ENCODE data around the gene ITPKC. TPM values are rescaled to one million over a fixed set of nuclear protein-coding genes. Genes with fewer than 3 reads are reported as not detected.

Gene ITPKC
- total RNA-seq, 5 donors from 2014 or later (not counting 1 experiment from before 2014, with no cell fraction given), result 5.9 to 11.8 (median 9.3) TPM

- H3K4me3 Mint-ChIP-seq, result peak overlapping the region in 2 of 3 donors; percentile 39 to 91
- Histone ChIP-seq H3K27me3 (replicated peaks in 1 of 2; ENCODE audit: control insufficient read depth in 2 of 2, extremely low read depth in 1 of 2, insufficient read depth in 2 of 2, low read length in 1 of 2) (no peaks in the 10 kb centered on the region), H3K36me3 (ENCODE audit: control insufficient read depth in 2 of 2, extremely low read depth in 1 of 2, insufficient read depth in 1 of 2, low read length in 1 of 2) (peaks cover 21 to 55% of the 10 kb centered on the region in 2 donors), H3K4me1 (ENCODE audit: control insufficient read depth in 1 of 2, extremely low read depth in 1 of 2, insufficient read depth in 2 of 2, low read length in 2 of 2) (peaks cover 17 to 65% of the 10 kb centered on the region in 2 experiments), H3K27ac (ENCODE audit: low read length) (peak overlapping the region; percentile 6), H3K9me3 (no peaks in the 10 kb centered on the region), H3K4me3 (ENCODE audit: control insufficient read depth in 1 of 2, extremely low read depth in 1 of 2, low read length in 1 of 2) (no peak overlapping the region)
- peak in 1 of 4 experiments; percentile 58 for ATAC-seq (replicated peaks in 1 of 4)
- ChIA-PET POLR2A (interaction anchor here in 1 of 2 donors (0.7 kb wide), 1 partner anchor 582 kb away, joined by 5 read pairs; no protein-coding TSS in a partner anchor), CTCF (interaction anchor here in 1 of 2 donors (3.0 kb wide), 1 partner anchor 21 kb away, joined by 9 read pairs; the partner anchor contains the start of gene RAB4B)
- 59% methylated on average over 9 of the region's 11 CpGs for WGBS (ENCODE audit: insufficient coverage)
- no peaks in the 10 kb centered on the region for H3K27me3 Mint-ChIP-seq
- no peaks in the 10 kb centered on the region for H3K9me3 Mint-ChIP-seq
- peaks cover 48 to 61% (median 54%) of the 10 kb centered on the region in 3 donors for H3K4me1 Mint-ChIP-seq
- peak in 3 of 35 experiments; percentile 12 to 55 (median 21) for DNase-seq
- peaks cover 50% of the 10 kb centered on the region for H3K36me3 Mint-ChIP-seq
- peak overlapping the region; percentile 49 to 50 for H3K27ac Mint-ChIP-seq
These were observed 39.7 kb downstream of the ITPKC start for GRCh38 chr19:40756502-40757110.

DNA sequence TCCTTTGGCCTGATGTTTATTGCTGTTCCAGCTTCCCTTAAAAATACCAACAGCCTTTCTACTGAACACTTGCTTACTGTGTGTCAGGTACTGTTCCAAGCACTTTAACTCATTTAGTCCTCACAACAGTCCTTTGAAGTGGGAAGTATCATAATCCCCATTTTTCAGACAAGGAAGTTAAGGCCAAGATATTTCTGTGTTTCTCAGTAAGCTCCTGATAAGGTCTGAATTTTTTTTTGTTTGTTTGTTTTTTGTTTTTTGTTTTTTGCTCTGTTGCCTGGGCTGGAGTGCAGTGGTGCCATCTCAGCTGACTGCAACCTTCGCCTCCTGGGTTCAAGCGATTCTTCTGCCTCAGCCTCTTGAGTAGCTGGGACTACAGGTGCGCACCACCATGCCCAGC, 41.6 kb downstream of the ITPKC start:
- no peak overlapping the region for H3K4me3 Mint-ChIP-seq
- WGBS (ENCODE audit: insufficient coverage), result 100% methylated on average over 2 of the region's 3 CpGs
- no peak for DNase-seq
- ChIA-PET CTCF (interaction anchor here in 1 of 2 donors (0.6 to 3.0 kb wide), 3 partner anchors 20 to 49 kb away, joined by 3 to 9 read pairs (median 3); partner anchors contain the start of gene RAB4B), POLR2A (no interaction called here)
- Histone ChIP-seq H3K9me3 (no peaks in the 10 kb centered on the region), H3K27me3 (replicated peaks in 1 of 2; ENCODE audit: control insufficient read depth in 2 of 2, extremely low read depth in 1 of 2, insufficient read depth in 2 of 2, low read length in 1 of 2) (no peaks in the 10 kb centered on the region), H3K36me3 (ENCODE audit: control insufficient read depth in 2 of 2, extremely low read depth in 1 of 2, insufficient read depth in 1 of 2, low read length in 1 of 2) (peaks cover 35 to 74% of the 10 kb centered on the region in 2 donors), H3K27ac (ENCODE audit: low read length) (no peak overlapping the region), H3K4me3 (ENCODE audit: control insufficient read depth in 1 of 2, extremely low read depth in 1 of 2, low read length in 1 of 2) (no peak overlapping the region), H3K4me1 (ENCODE audit: control insufficient read depth in 1 of 2, extremely low read depth in 1 of 2, insufficient read depth in 2 of 2, low read length in 2 of 2) (peaks cover 15 to 67% of the 10 kb centered on the region in 2 experiments)
- peaks cover 63% of the 10 kb centered on the region for H3K36me3 Mint-ChIP-seq
- ATAC-seq (replicated peaks in 1 of 4), result no peak
- H3K4me1 Mint-ChIP-seq, result peaks cover 46 to 64% (median 51%) of the 10 kb centered on the region in 3 donors
- H3K27me3 Mint-ChIP-seq, result no peaks in the 10 kb centered on the region
- H3K27ac Mint-ChIP-seq, result peak overlapping the region in 1 of 2 donors; percentile 39
- no peaks in the 10 kb centered on the region for H3K9me3 Mint-ChIP-seq

- peaks cover 49 to 68% (median 54%) of the 10 kb centered on the region in 3 donors for H3K4me1 Mint-ChIP-seq
- H3K27me3 ChIP-seq (replicated peaks in 1 of 2; ENCODE audit: control insufficient read depth in 2 of 2, extremely low read depth in 1 of 2, insufficient read depth in 2 of 2, low read length in 1 of 2), result no peaks in the 10 kb centered on the region
- ChIA-PET CTCF (no interaction called here), POLR2A (no interaction called here)
- H3K27ac ChIP-seq (ENCODE audit: low read length), result no peak overlapping the region
- no peaks in the 10 kb centered on the region for H3K9me3 Mint-ChIP-seq
- H3K36me3 ChIP-seq (ENCODE audit: control insufficient read depth in 2 of 2, extremely low read depth in 1 of 2, insufficient read depth in 1 of 2, low read length in 1 of 2), result peaks cover 35 to 83% of the 10 kb centered on the region in 2 donors
- ATAC-seq (replicated peaks in 1 of 4) (no peak), DNase-seq (no peak)
- peaks cover 69% of the 10 kb centered on the region for H3K36me3 Mint-ChIP-seq
- no peak overlapping the region for H3K4me3 Mint-ChIP-seq
- WGBS (ENCODE audit: insufficient coverage), result 100% methylated on average over 5 of the region's 13 CpGs
- H3K27ac Mint-ChIP-seq, result peak overlapping the region in 1 of 2 donors; percentile 39
- no peak overlapping the region for H3K4me3 ChIP-seq (ENCODE audit: control insufficient read depth in 1 of 2, extremely low read depth in 1 of 2, low read length in 1 of 2)
- no peaks in the 10 kb centered on the region for H3K27me3 Mint-ChIP-seq
- peaks cover 14 to 67% of the 10 kb centered on the region in 2 experiments for H3K4me1 ChIP-seq (ENCODE audit: control insufficient read depth in 1 of 2, extremely low read depth in 1 of 2, insufficient read depth in 2 of 2, low read length in 2 of 2)
- no peaks in the 10 kb centered on the region for H3K9me3 ChIP-seq
These were observed 42.4 kb downstream of the ITPKC start for GRCh38 chr19:40759352-40759751.

GRCh38 chr19:40762754-40763470, 46.0 kb downstream of the ITPKC start:
- Mint-ChIP-seq H3K4me1 (peaks cover 37 to 55% (median 40%) of the 10 kb centered on the region in 3 donors), H3K27ac (peak overlapping the region; percentile 48 to 55), H3K9me3 (no peaks in the 10 kb centered on the region), H3K4me3 (peak overlapping the region in 1 of 3 donors; percentile 25), H3K36me3 (peaks cover 62% of the 10 kb centered on the region), H3K27me3 (no peaks in the 10 kb centered on the region)
- Histone ChIP-seq H3K27ac (ENCODE audit: low read length) (peak overlapping the region; percentile 20), H3K9me3 (no peaks in the 10 kb centered on the region), H3K27me3 (replicated peaks in 1 of 2; ENCODE audit: control insufficient read depth in 2 of 2, extremely low read depth in 1 of 2, insufficient read depth in 2 of 2, low read length in 1 of 2) (no peaks in the 10 kb centered on the region), H3K4me1 (ENCODE audit: control insufficient read depth in 1 of 2, extremely low read depth in 1 of 2, insufficient read depth in 2 of 2, low read length in 2 of 2) (peaks cover 6 to 54% of the 10 kb centered on the region in 2 experiments), H3K36me3 (ENCODE audit: control insufficient read depth in 2 of 2, extremely low read depth in 1 of 2, insufficient read depth in 1 of 2, low read length in 1 of 2) (peaks cover 26 to 79% of the 10 kb centered on the region in 2 donors), H3K4me3 (ENCODE audit: control insufficient read depth in 1 of 2, extremely low read depth in 1 of 2, low read length in 1 of 2) (no peak overlapping the region)
- POLR2A ChIA-PET, result interaction anchor here in 1 of 2 donors (0.5 kb wide), 1 partner anchor 30 kb away, joined by 5 read pairs; no protein-coding TSS in a partner anchor
- DNase-seq, result no peak
- CTCF ChIA-PET, result no interaction called here
- 71% methylated on average over 10 of the region's 17 CpGs for WGBS (ENCODE audit: insufficient coverage)
- no peak for ATAC-seq (replicated peaks in 1 of 4)

- H3K27me3 ChIP-seq (replicated peaks in 1 of 2; ENCODE audit: control insufficient read depth in 2 of 2, extremely low read depth in 1 of 2, insufficient read depth in 2 of 2, low read length in 1 of 2), result no peaks in the 10 kb centered on the region
- no peak overlapping the region for H3K4me3 ChIP-seq (ENCODE audit: control insufficient read depth in 1 of 2, extremely low read depth in 1 of 2, low read length in 1 of 2)
- 95% methylated on average over 4 of the region's 7 CpGs for WGBS (ENCODE audit: insufficient coverage)
- no peaks in the 10 kb centered on the region for H3K9me3 ChIP-seq
- peaks cover 23 to 74% of the 10 kb centered on the region in 2 donors for H3K36me3 ChIP-seq (ENCODE audit: control insufficient read depth in 2 of 2, extremely low read depth in 1 of 2, insufficient read depth in 1 of 2, low read length in 1 of 2)
- CTCF ChIA-PET, result no interaction called here
- Mint-ChIP-seq H3K36me3 (peaks cover 58% of the 10 kb centered on the region), H3K4me3 (no peak overlapping the region), H3K27ac (peak overlapping the region; percentile 21 to 34), H3K27me3 (no peaks in the 10 kb centered on the region), H3K9me3 (no peaks in the 10 kb centered on the region), H3K4me1 (peaks cover 33 to 55% (median 35%) of the 10 kb centered on the region in 3 donors)
- H3K27ac ChIP-seq (ENCODE audit: low read length), result no peak overlapping the region
- ATAC-seq (replicated peaks in 1 of 4) (no peak), DNase-seq (no peak)
- POLR2A ChIA-PET, result no interaction called here
- H3K4me1 ChIP-seq (ENCODE audit: control insufficient read depth in 1 of 2, extremely low read depth in 1 of 2, insufficient read depth in 2 of 2, low read length in 2 of 2), result peaks cover 6 to 54% of the 10 kb centered on the region in 2 experiments
These were observed 46.6 kb downstream of the ITPKC start for GRCh38 chr19:40763526-40763925.

DNA sequence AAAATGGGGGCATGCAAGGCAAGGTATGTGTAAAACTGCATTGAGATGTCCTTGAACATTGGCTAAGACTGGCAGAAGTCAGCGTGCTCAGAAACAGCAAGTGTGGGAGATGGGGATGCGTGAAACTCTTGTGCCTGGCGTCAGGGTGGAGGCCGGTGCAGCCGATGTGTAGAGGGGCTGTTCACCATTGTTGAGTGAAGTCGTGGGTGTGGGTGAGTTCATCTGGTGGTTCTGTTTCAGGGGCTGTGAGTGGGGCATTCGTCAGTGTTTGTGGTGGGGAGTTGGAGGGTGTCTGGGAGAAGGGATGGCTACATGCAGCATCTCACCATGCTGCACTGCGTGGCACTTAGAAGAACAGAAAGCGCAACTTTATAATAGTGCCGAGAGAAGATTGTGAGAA, 47.1 kb downstream of the ITPKC start:
- H3K4me1 ChIP-seq (ENCODE audit: control insufficient read depth in 1 of 2, extremely low read depth in 1 of 2, insufficient read depth in 2 of 2, low read length in 2 of 2), result peaks cover 6 to 54% of the 10 kb centered on the region in 2 experiments
- POLR2A ChIA-PET, result no interaction called here
- H3K4me3 ChIP-seq (ENCODE audit: control insufficient read depth in 1 of 2, extremely low read depth in 1 of 2, low read length in 1 of 2), result no peak overlapping the region
- H3K27ac Mint-ChIP-seq, result peak overlapping the region; percentile 21 to 42
- CTCF ChIA-PET, result no interaction called here
- no peaks in the 10 kb centered on the region for H3K27me3 Mint-ChIP-seq
- peaks cover 33 to 55% (median 37%) of the 10 kb centered on the region in 3 donors for H3K4me1 Mint-ChIP-seq
- H3K36me3 Mint-ChIP-seq, result peaks cover 58% of the 10 kb centered on the region
- H3K36me3 ChIP-seq (ENCODE audit: control insufficient read depth in 2 of 2, extremely low read depth in 1 of 2, insufficient read depth in 1 of 2, low read length in 1 of 2), result peaks cover 22 to 70% of the 10 kb centered on the region in 2 donors
- WGBS (ENCODE audit: insufficient coverage), result 71% methylated on average over 6 of the region's 10 CpGs
- no peak overlapping the region for H3K4me3 Mint-ChIP-seq
- no peaks in the 10 kb centered on the region for H3K9me3 ChIP-seq
- DNase-seq (no peak), ATAC-seq (replicated peaks in 1 of 4) (no peak)
- no peaks in the 10 kb centered on the region for H3K9me3 Mint-ChIP-seq
- no peak overlapping the region for H3K27ac ChIP-seq (ENCODE audit: low read length)
- H3K27me3 ChIP-seq (replicated peaks in 1 of 2; ENCODE audit: control insufficient read depth in 2 of 2, extremely low read depth in 1 of 2, insufficient read depth in 2 of 2, low read length in 1 of 2), result no peaks in the 10 kb centered on the region
